Measurements from ENCODE around the gene NACC1.

- no peak for TF ChIP-seq SP1 (IDR thresholded peaks at IDR 0.05)
- no peak for TF ChIP-seq PKNOX1 (IDR thresholded peaks at IDR 0.05)
- TF ChIP-seq L3MBTL2 (conservative IDR thresholded peaks at IDR 0.05), result no peak
- TF ChIP-seq HDGF (IDR thresholded peaks at IDR 0.05; ENCODE audit: borderline replicate concordance), result no peak
- no peak for TF ChIP-seq SUZ12 (IDR thresholded peaks at IDR 0.05)
- TF ChIP-seq FOXM1 (IDR thresholded peaks at IDR 0.05; ENCODE audit: borderline replicate concordance), result no peak
- TF ChIP-seq CTBP1 (IDR thresholded peaks at IDR 0.05; ENCODE audit: borderline replicate concordance), result no peak
- TF ChIP-seq NFRKB (IDR thresholded peaks at IDR 0.05), result no peak
Measured at GRCh38 chr19:13103581-13104359, 14.3 kb upstream of the NACC1 start.

Data from HEK293T (cell line).